ENCODE results near the gene RAD21L1.
A peak's percentile ranks its signal among the peaks of the same experiment; 100 is the strongest.
"Not testable (repeated sequence)": the region's sequence is repeated elsewhere in the genome, so short reads cannot be mapped to it uniquely, and the experiment has no call there.

Gene RAD21L1

GRCh38 chr20:1202762-1203504 is 22.9 kb upstream of the RAD21L1 start, which contains the start of gene C20orf202:
Gene C20orf202, plus strand, starts transcription at chr20:1203454. Its CDS starts 132 bp downstream, at chr20:1203586.
- no peak for DNase-seq

- DNase-seq = no peak
Measured at GRCh38 chr20:1203630-1204029, 22.2 kb upstream of the RAD21L1 start.

DNA sequence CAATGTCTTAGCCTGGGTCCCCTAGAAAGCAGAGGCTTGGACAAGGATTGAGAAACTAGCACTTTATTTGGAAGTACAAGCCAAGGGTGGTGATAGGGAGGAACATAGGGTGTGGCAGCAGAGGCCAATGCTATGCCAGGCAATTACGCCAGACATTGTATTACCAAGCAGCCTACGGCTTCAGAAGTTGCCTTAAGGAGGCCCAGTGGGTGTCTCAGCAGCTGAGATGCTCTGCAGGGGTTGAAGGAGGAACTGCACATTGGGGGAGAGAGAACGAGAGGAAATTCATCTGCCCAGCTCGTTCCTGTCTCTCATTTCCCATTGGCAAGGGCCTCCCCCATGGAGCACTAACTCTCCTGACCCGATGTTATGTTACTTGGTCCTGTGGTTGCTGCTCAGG is 21.7 kb upstream of the RAD21L1 start:
- no peak for DNase-seq

- no peak for DNase-seq
Measured at GRCh38 chr20:1204576-1204975, 21.3 kb upstream of the RAD21L1 start.

GRCh38 chr20:1205802-1206201 is 20.0 kb upstream of the RAD21L1 start:
- DNase-seq = no peak

DNA sequence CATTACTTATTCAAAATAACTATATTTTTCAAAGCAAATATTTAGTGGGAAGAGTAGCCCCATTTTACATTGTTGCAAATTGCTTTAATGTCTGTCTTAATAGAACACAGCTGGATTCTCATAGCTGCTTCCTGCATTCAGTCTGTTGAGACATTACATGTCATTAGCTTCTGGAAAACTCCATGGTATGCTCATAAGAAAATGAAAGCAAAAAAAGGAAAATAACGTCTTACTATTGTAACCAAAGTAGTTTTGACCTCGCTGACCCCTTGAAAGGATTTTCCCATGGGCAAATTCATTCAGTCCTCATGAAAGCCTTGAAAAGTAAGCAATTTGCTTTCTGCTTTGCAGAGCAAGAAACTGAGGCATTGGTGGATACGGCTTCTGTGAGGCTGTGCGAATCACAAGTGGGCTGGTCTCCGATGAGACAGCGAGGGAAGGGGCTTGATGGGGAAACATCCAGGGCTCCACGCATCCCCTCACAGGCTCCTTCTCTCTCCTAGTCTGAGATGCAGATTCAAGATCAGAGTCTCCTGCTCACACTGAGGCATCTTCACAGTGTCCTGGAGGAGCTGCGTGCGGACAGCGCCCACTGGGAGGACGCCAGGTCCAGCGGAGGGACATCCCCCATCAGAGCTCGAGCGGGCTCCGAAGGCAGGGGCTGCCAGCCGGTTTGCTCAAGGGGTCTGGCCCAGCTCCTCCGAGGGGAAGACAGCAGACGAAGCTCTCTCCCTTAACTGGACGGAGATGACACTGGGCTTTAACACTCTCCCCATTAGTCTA is 19.3 kb upstream of the RAD21L1 start:
- no peak for DNase-seq

DNA sequence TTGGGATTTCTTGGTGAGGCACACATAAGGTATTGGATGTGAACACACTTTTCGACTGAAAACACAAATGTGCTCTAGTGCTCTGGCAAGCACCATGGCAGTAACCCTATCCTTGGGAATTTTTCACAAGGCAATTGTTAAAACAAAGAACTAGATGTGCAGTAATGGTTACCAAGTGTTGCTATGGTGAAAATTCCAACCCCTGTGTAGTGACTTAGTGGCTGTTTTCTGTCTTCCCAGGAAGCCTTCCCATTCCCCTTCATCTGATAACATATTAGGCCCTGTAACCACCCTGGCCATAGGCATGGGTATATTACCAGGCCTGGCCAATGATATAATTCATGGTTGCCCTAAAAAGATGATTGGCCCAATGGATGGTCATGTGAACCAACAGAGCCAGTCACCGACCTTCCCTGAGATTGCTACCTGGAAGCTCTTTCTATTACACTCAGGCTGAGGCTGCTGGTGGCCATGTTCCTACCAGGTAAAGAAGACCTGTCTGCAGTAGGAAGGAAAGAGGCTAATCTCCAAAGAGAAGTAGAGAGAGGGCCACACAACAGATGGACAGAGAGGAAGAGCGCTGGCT is 18.5 kb upstream of the RAD21L1 start:
- no peak for DNase-seq

GRCh38 chr20:1209447-1210387 is 16.1 kb upstream of the RAD21L1 start:
- DNase-seq = no peak

GRCh38 chr20:1210501-1210900 is 15.3 kb upstream of the RAD21L1 start:
- no peak for DNase-seq

DNA sequence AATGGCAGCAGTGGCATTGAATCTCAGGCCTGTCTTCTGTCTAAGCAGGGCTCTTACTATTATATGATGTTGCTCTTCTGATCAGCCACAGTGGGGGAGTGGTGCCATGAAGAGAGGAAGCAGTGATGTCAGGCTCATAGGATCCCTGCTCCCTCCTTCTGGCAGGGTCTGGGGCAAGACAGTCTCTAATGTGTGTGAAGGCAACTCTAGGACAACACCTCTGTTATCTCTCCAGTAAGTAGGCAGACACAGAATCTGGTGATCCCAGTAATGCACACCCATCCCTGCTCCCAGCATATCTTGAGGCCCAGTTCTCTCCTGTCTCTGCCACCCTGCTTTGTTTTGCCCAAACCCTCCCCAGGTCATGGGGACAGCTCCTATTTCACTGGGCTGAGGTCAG is 13.8 kb upstream of the RAD21L1 start:
- DNase-seq = no peak

DNA sequence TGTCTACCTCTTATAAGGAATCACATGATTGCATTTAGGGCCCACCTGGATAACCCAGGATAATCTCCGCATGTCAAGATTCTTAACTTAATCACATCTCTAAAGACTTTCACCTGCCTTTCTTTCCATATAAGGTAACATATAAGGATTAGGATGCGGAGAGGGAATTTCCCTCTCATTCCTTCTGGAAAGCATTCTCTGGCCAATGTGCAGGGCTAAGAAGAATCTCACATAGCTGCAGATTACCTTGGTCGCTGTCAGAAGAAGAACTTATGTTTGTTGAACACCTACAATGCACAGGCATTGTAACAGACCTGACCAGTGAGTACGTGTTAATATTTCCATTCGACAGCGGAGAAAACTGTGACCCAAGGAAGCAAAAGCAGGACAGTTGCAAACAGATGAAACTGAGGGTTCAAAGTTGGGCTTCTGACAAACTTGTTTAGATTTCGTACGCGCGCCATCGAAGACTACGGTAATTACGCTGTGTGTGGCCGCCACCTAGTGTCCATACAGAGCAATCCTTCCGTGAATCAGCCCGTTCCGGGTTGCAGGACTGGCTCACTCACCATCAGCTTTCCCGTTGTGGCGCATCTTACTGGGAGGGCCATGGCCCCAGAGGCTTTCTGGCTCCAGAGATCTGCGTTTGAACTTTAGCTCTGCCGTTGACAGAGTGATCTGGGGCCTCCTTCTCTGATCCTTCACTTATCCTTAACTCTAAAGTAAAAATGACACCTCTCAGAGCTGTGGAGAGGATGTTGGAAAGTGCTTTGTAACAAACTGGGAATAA is 13.0 kb upstream of the RAD21L1 start:
- DNase-seq = peak; percentile 67

GRCh38 chr20:1214838-1215261 is 11.0 kb upstream of the RAD21L1 start:
- DNase-seq = no peak

- peak; percentile 21 for DNase-seq
Measured at GRCh38 chr20:1215386-1216170, 10.3 kb upstream of the RAD21L1 start.

- DNase-seq = not testable (repeated sequence)
Measured at GRCh38 chr20:1216527-1217427, 9.1 kb upstream of the RAD21L1 start.

DNA sequence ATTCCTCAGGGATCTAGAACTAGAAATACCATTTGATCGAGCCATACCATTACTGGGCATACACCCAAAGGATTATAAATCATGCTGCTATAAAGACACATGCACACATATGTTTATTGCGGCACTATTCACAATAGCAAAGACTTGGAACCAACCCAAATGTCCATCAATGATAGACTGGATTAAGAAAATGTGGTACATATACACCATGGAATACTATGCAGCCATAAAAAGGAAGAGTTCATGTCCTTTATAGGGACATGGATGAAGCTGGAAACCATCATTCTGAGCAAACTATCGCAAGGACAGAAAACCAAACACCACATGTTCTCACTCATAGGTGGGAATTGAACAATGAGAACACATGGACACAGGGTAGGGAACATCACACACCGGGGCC is 3.1 kb upstream of the RAD21L1 start:
- DNase-seq = not testable (repeated sequence)

DNA sequence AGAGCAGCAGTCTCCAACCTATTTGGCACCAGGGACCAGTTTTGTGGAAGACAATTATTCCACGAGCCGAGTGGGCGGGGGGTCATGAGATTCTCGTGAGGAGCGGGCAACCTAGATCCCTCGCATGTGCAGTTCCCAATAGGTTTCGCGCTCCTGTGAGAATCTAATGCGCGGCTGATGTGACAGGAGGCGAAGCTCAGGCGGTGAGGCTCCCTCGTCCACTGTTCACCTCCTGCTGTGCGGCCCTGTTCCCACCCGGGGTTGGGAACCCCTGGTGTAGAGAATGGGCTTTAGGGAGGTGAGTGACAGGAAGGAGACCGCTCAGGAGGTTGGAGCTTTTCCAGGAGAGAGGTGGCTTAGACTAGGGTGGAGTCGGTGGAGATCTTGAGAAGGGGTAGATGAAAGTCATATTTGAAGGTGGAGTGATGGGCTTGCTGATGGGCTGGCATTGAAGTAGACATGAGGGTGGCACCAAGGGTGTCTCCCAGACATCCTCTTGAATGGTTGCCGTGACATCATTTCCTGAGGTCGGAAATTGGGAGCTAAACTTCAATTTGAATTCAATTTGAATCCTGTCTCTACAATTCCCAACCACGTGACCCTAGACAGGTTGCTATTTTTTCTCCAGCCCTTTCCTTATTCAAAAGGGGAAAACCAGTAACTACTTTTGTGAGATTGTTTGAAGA is 1.5 kb upstream of the RAD21L1 start:
- no peak for DNase-seq

DNA sequence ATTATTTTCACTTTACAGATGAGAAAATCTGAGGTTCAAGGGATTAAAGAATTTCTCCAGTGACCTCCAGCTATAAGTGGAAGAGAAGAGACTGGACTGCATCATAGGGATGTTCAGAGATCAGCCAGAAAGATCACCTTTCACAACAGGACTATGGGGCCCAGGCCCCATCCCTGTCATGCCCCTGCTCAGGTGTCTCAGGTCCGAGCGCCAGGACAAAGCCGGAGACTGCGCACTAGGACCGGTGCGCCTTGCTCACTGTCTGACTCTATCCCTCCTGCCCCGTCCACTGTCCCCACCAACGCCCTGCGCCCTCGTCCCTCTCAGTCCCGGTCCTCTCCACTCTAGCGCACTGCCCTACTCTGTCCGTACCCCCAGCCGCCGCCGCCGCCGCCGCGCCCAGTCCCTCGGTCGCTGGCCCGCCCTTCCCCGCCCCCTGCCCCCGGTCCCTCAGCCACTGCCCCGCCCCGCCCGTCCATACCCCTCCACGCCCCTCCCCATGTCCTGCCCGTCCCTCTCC is 521 bp upstream of the RAD21L1 start:
- no peak for DNase-seq

GRCh38 chr20:1229541-1229940 is 3.7 kb downstream of the RAD21L1 start:
- DNase-seq = no peak

All from CD4-positive, alpha-beta T cell treated with Interleukin-12 subunit alpha and Interleukin-12 subunit beta, for 1 hour (primary cell).